Activated CD4-positive, CD25-positive, alpha-beta regulatory T cell treated with anti-CD3 and anti-CD28 coated beads, Interleukin-2, amount 50 U/mL, for 16 hours (primary cell): ENCODE results near the gene PPP1R1B.

Experiments used
- DNase-seq: peaks from one replicate; pipeline ENCODE4 v3.0.0-alpha.2; 2020; ENCODE audit warnings: low read depth, low spot score

PPP1R1B gene

DNA sequence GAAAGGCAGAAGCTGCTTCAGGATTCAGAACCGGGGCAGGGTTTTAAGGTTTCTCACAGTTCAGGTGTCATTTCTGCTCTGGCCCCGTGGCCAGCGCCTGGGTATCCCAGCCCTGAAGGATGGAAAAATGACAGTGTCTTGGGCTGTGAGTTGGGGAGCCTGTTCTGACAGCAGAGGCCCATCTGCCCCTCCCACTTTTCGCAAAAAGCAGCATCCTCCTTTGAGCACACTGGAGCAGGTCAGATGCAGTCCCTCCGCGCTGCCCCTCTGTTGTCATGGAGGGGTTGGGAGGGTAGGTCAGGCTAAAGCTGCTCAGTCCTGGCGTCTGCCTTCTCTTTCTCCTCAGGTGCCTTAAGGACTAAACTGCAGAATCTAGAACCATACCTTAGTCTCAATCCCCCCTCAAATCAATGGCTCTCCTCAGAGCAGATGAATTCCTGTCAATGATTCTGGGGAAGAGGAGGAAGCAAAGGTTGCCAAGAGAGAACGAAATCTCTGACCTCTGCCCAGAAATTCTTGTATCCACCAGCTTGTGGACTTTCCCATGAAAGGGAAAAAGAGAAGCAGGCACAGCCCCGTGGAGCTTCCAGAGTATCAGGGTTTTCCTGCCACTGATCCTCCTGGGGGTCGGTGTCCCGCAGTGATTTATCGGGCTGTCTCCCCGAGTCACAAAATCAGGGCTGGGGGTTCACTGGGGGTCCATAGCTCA is 26.3 kb upstream of the PPP1R1B start:
- DNase-seq: no peak

DNA sequence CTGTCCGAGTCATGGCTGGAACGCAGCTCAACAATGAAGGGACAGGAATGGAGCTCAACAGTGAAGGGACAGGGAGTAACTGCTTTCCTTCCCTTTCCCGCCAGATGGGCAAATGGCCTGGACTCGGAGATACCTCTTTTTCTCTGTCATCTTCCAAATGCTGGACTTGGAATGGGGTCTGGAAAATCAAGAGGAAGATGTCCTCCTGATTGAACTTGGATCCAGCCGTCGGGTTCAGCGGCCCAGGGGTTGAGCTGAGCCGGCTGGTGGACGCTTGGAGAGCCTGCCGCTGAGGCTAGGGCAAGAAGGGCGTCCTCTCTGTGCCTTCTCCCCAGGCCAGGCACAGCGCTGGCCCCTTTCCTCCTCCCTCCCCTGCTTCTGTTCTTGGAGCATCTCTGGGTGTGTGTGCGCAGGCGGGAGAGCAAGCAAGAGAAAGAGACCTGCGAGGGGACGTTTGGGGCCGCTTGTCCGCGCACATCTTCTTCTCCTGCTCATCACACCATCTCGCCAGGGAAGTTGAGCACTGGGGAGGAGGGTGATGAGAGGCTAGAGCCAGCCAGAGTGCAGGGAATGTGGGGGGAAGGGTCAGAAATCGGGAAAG is 25.7 kb upstream of the PPP1R1B start:
- no peak for DNase-seq

GRCh38 chr17:39601758-39602532 is 24.8 kb upstream of the PPP1R1B start:
- no peak for DNase-seq

DNA sequence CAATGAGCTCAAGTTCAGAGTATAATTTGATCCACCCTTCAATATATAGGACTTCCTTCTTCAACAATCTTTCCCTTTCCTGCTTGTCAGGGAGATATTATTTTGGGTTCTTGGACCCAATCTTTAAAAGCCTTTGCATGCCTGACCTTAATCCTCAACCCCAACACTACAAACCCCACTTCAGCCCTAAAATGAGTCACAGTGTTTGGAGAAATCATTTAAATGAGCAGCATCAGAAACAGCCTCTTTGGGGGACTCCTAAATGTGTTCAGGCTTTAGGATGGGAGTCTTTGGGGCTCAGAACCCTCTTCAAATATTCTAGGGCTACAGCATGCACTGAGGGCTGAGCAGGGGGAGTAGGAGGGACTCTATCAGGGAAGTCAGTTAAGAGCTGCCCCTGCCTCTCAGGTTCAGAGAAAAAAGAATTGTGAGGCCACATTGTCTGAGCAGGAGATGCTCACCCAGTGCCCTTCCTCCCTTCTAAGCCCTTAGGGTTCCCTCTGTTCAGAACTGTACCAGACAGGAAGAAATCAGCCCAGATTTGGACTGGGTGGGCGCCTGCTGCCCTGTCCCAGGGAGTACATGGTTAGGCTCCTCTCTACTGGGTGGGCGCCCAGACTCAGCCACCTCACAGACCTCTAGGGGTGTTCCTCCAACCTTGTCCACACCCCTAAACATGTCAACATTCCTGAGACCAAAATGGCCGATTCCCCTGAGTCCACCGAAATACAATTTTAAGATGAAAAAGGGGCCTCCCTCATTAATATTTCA is 24.0 kb upstream of the PPP1R1B start:
- DNase-seq: no peak

GRCh38 chr17:39603304-39604016 is 23.3 kb upstream of the PPP1R1B start:
- DNase-seq: no peak

DNA sequence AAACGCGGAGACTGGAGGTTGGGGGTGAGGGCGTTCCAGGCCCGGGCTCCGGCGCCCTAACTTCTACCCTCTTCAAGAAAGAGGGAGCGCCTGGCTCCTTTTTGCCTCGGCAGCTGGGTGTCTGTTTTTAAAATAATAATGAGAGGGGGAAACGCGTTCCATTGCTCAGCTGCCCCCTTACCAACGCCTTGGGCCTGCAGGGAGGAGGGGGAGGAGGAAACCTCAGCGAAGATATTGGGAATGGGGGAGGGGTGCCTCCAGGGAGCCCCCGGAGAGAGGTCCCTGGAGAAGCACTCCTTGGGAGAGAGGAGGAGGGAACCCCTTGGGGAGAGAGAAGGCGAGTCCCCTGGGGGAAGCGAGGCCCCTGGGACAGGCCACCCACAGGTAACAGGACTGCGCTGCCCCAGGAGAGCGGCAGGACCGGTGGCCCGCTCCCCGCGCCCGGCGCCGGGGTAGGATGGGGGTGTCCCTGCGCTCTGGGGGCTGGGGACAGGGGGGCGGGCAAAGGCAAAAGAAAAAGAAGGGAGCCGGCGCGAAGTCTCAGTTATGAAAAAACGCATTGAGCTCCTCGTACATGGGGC is 21.8 kb upstream of the PPP1R1B start:
- DNase-seq: no peak

GRCh38 chr17:39605492-39606433 is 21.0 kb upstream of the PPP1R1B start:
- no peak for DNase-seq

- no peak for DNase-seq
These were observed 20.2 kb upstream of the PPP1R1B start for GRCh38 chr17:39606434-39607056.

- no peak for DNase-seq
These were observed 19.5 kb upstream of the PPP1R1B start for GRCh38 chr17:39607057-39607850.

- DNase-seq: no peak
These were observed 19.0 kb upstream of the PPP1R1B start, which contains the start of gene NEUROD2 for GRCh38 chr17:39607851-39608130. Gene NEUROD2, minus strand, starts transcription at chr17:39607920. Its CDS starts 1,321 bp downstream, at chr17:39606599.

DNA sequence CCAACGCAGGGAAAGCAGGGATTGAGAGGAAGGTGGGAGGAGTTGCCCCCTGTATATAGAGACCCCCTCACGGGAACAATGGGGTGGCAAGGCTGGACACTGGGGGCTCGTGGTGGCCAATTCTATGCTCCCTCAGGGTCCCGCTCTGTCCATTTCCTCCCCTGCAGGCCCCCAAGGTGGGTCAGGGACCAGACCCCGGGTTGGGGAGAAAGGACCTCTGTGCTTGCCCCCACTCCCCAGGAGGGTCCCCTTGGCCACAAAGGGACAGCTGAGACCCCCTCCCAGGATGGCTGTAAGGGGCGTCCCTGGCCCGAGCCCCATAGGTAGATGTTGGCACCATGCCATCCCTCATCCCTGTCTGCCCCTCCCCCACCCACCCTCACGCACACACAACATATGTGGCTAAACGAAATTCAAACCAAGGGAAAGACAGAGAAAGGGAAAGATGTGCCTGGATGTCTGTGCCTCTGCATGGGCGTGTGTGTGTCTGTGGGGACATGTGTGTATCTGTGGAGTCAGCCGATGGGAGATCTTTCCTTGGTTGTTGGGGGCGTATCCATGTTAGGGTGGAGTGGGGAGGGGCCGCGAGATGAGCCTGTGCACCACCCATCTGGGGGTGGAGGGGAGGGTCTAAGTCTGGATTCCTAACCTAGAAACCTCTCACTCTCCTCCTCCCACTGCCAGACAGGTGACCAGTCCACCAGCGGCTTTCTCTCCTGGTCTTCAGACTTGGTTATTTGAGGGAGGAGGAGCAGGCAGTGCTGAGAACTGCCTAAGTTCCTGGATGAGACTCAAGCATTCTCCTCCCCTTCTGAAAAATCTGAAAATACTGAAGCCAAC is 18.4 kb upstream of the PPP1R1B start:
- no peak for DNase-seq

DNA sequence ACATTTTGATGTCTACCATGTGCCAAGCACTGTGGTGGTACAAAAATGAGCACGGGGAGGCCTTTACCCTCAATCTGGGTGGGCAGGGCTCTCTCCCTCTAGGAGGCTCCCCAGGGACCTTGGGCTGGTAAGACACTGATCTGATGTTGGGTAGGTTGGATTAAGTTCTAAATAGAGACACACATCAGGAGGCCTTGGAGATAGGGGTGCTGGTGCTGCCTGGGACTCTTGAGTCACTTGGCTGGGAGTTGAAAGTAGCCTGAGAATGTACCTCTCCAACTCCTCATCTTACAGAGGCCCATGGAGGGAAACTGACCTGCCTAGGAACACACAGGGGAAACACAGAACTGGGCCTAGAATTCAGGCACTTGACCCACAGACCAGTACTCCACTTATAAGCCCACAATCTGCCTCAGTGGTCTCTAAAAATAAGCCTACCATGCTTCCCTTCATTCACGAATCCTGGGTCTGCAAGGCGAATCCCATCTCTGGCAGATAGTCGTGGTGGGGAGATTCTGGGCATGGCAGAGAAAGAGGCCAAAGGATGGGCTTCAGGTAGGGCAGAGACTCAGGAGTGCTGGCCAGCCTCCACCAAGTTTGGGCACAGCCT is 17.2 kb upstream of the PPP1R1B start:
- no peak for DNase-seq

- no peak for DNase-seq
These were observed 15.2 kb upstream of the PPP1R1B start for GRCh38 chr17:39611401-39612112.

- DNase-seq: no peak
These were observed 14.4 kb upstream of the PPP1R1B start for GRCh38 chr17:39612291-39612894.

GRCh38 chr17:39612935-39613464 is 13.8 kb upstream of the PPP1R1B start:
- DNase-seq: no peak

DNA sequence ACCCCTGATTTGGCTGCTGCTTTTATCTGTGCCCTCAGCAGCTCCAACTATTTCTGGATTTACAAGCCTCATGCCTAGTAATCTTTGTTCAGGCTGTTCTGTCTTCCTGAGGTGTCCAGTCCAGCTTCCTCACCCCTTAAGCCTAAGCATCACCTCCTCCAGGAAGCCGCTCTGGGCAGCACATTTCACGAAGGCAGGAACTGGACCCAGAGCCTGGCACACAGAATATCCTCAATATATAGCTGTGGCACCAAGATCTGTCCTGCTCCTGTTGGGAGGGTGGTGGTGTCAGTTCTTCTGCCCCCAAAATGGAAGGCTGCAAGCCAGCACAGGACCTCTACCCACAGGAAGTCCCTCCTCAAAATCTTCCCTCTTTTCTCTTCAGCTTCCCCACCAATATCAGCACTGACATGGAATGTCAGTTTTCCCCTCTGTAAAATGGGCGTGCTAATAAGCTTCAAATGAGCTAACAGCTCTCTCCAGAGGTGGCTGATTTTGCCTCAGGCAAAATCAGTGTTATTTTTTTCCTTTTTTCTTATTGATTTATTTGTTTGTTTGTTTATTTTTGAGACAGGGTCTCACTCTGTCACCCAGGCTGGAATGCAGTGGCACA is 12.1 kb upstream of the PPP1R1B start:
- no peak for DNase-seq
